AG09319 (cell line): ENCODE measurements around the gene ERCC3.
"Not testable (repeated sequence)": the region's sequence is repeated elsewhere in the genome, so short reads cannot be mapped to it uniquely, and the experiment has no call there.

Source experiments
- DNase-seq: peaks from one replicate; pipeline ENCODE4 v3.0.0-alpha.2; 2010; ENCODE audit warnings: low read depth; ENCODE audit errors: extremely low read depth
- CTCF ChIP-seq: IDR thresholded peaks from 2 replicates; pipeline ENCODE4 v1.5.1; 2011; ENCODE audit warnings: low read depth, mild to moderate bottlenecking, inconsistent platforms, low read length, moderate library complexity

The ERCC3 gene

GRCh38 chr2:127217470-127218325 lies 76.2 kb downstream of the ERCC3 start:
- DNase-seq = no peak
- TF ChIP-seq CTCF = no peak

- no peak for TF ChIP-seq CTCF
- no peak for DNase-seq
Measured at GRCh38 chr2:127216593-127216992, 77.4 kb downstream of the ERCC3 start.

GRCh38 chr2:127216095-127216494 lies 77.8 kb downstream of the ERCC3 start:
- DNase-seq = no peak
- no peak for TF ChIP-seq CTCF

- not testable (repeated sequence) for DNase-seq
Measured at GRCh38 chr2:127214201-127214600, 79.7 kb downstream of the ERCC3 start.

GRCh38 chr2:127208313-127208712 lies 85.6 kb downstream of the ERCC3 start:
- DNase-seq = no peak
- no peak for TF ChIP-seq CTCF
